Transverse colon (tissue), 3 donors: ENCODE data around the gene KLF7.

Experiments used
- CTCF ChIP-seq, 5 experiments: fragments of 200-600 bp in 3 of 5; fragments of 450-650 bp in 2 of 5; sonication (generic) in 3 of 5; IDR thresholded peaks; 1 replicate in 2 of 5; 2 replicates in 3 of 5; pipeline ENCODE4 v1.5.1; 2016 to 2017; ENCODE audit warnings: antibody characterized with exemption in 5 of 5, inconsistent platforms in 3 of 5, mild to moderate bottlenecking in 2 of 5, moderate library complexity in 1 of 5
- EP300 ChIP-seq: sonication (generic); formaldehyde crosslinking; IDR thresholded peaks from one replicate; pipeline ENCODE4 v1.6.1; 2017; ENCODE audit warnings: antibody characterized with exemption, low read depth
- POLR2A ChIP-seq: fragments of 450-650 bp; IDR thresholded peaks from one replicate; pipeline ENCODE4 v1.6.1; 2016; ENCODE audit warnings: antibody characterized with exemption, mild to moderate bottlenecking, moderate library complexity

- TF ChIP-seq EP300 (no peak), CTCF (IDR thresholded peaks at IDR 0.05) (no peak), POLR2A (no peak)
Observed at GRCh38 chr2:207044379-207045362, 121.1 kb downstream of the KLF7 start.
